HG03159 (cell line): ENCODE results near the gene ASH1L.
"Not testable (repeated sequence)": the region's sequence is repeated elsewhere in the genome, so short reads cannot be mapped to it uniquely, and the experiment has no call there.

ENCODE experiments used
- ATAC-seq: cut with Tn5 transposase; IDR thresholded peaks from one replicate; pipeline ENCODE4 v1.9.1; 2021; ENCODE audit warnings: mild to moderate bottlenecking, moderate library complexity; ENCODE audit not compliant: unreplicated experiment

The ASH1L gene

DNA sequence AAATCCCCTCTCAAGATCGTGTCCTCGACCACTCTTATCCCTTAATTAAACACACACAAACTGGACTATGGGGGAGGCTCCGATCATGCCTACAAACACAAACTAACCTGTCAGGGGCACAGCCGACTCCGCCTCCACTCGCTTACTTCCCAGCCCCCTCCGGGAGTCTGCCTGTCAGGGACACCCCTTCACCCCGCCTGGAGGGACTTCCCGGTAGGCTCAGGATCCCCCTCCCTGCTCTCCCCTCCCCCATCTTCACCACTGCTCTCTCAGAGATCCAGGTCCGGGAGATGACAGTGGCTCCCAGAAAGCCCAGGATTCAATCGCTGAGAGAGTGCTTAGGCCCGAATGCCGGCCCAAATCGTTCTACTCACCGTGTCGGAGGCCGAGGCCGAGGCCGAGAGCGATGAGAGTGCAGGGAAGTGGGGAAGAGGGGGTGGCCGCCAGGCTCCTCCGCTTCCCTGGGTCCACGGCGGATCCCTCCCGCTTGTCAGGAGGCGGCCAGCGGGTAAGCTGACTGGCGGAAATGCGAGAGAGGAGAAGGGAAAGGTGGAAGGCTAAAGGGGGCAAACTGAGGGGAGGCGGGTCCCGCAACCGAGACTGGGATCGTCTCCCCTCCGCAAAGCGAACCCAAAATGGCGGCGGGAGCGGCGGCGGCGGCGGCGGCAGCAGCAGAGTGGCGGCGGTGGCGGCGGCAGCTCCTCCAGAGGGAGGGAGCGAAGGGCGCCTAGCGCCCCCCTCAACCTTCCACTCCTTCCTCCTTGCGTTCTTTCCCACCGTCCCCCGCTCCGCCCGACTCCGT lies 623 bp downstream of the ASH1L start:
- peak; percentile 28 for ATAC-seq

DNA sequence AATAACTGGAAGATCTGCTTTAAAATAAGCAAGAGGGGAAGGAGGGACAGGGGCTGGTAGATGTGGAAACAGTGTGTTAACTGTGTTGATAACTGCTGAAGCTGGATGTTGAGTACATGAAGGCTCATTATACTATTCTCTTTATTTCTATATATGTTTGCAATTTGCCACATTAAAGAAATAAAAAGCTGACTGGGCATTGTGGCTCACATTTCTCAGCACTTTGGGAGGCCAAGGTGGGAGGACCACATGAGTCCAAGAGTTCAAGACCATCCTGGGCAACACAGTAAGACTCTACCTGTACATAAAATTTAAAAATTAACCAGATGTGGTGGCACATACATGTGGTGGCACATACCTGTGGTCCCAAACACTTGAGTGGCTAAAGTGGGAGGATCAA lies 6.7 kb downstream of the ASH1L start:
- no peak for ATAC-seq

DNA sequence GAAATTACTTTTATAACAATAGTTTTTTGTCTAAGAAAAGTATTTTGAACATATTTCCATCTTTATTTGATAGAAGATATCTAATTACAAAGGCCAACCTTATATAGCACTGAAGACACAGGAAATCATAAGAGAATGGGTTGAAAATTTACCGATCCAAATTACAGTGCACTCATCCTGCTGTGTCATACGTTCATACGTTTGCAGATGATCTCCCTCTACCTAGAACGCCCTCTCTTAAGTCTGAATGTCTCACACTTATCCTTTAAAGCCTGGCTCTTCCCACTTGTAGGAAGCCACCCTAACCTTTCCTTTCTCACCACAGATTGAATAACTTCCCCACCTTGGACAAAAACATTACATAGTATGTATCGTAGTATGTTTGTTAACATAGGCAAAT lies 9.3 kb downstream of the ASH1L start:
- ATAC-seq, result no peak

DNA sequence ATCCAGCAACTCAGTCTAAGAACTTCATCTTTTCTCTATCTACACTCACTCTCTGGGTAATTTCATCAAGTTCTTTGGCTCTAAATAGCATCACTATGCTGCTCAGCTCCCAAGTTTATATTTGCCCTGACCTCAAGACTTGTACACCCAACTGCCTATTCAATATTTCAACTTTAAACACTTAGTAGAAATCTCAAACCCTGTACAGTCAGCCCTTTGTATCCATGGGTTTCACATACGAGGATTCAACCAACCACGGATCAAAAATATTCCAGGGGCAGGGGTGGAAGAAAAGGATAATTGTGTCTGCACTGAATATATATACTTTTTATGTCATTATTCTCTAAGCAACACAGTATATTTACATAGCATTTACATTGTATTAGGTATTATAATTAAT lies 13.9 kb downstream of the ASH1L start:
- ATAC-seq, result no peak

DNA sequence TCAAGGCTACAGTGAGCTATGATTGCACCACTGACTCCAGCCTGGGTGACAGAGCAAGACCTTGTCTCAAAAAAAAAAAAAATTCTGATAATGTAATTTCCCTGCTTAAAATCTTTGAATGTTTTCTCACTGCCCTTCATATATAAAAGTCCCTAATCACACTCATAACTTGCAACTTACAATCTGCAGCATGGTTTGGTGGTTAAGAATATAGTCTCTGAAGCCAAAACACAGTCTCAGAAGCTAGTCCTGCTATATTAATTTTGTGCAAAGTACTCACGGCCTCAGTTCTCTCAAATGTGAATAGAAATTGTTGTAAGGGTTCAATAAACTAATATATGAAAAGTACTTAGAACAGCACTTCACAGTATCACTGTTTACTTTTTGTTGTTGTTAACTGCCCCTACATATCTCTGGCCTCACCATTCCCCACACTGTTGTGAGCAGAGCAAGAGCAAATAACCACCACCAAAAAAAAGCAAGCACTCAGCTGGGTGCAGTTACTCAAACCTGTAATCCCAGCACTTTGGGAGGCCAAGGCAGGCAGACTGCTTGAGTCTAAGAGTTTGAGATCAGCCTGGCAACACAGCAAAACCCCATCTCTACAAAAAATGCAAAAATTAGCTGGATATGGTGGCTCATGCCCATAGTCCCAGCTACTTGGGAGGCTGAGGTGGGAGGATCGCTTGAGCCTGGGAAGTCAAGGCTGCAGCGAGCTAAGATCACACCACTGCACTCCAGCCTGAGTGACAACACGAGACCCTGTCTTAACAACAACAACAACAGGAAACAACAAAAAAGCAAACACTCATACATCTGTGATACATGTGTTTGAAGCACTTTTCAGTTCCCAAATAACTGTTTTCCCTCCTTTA lies 22.4 kb downstream of the ASH1L start:
- ATAC-seq, result no peak

DNA sequence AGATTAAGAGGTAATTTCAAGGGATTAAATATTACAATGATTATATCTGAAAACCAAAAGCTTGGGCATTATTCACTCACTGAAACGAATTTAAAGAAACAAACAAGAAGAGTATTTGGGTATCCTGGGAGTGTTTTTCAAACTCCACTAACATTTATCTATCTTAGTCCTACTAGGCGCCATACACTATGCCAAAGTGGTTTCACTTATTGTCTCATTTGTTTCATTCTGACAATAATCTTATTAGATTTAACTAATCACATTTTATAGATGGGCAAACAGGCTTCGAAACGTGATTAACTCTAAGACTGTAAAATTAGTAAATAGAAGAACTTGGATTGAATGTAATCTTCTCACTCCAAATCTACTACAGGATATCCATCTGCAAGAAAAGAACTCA lies 25.4 kb downstream of the ASH1L start:
- ATAC-seq, result no peak

DNA sequence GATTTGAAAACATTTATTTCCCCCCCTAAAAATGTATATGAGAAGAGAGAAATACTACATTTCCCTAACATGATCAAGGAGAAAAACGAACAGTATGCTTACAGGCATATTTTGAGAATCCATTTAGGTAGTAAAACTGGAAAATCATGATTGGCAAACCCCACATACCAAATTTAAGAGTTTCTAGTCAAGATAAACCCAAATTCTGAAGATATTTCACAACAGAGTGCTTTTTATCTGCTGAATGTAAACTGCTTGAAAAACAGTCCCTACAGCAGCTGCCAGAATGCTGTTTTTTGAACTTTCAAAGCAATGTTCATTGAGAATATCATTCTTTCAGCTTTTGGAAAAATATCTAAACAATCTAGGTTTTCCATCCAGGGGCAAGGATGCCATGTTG lies 31.0 kb downstream of the ASH1L start:
- no peak for ATAC-seq

DNA sequence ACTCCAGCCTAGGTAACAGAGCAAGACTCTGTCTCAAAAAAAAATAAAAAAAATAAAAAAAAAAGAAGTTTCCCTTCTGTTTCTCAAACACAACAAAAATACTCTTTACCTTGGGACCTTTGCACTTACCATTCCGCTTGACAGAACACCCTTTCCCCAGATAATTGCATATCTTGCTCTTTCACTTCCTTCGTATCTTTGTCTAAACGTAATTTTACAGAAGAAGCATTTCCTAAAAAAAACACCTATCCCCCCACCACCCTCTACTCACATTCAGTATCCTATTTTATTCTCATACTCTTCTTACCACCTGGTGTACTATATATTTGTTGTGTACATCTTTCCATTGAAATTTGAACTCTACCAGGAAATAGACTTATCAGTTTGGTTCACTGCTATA lies 32.7 kb downstream of the ASH1L start:
- ATAC-seq, result no peak

DNA sequence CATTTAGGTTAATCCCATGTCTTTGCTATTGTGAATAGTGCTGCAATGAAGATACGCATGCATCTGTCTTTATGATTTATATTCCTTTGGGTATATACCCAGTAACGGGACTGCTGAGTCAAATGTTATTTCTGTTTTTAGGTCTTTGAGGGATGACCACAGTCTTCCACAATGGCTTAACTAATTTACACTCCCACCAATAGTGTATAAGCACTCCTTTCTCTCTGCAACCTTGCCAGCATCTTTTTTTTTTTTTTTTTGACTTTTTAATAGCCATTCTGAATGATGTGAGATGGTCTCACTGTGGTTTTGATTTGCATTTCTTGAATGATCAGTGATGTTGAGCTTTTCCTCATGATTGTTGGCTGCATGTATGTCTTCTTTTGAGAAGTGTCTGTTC lies 33.5 kb downstream of the ASH1L start:
- no peak for ATAC-seq

DNA sequence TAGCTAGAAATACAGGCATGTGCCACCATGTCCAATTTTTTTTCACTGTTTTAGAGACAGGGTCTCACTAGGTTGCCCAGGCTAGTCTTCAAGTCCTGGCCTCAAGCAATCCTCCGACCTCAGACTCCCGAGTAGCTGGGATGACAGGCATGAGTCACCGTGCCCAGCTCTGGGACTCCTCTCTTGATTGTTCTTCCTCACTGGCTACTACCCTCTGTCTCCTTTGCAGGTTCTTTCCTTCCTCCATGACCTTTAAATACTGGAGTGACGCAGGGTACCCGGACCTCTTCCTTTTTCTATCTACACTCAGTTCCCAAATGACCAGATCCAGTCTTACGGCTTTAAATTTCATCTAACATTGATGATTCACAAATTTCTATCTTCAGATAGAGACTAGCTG lies 34.9 kb downstream of the ASH1L start:
- no peak for ATAC-seq

DNA sequence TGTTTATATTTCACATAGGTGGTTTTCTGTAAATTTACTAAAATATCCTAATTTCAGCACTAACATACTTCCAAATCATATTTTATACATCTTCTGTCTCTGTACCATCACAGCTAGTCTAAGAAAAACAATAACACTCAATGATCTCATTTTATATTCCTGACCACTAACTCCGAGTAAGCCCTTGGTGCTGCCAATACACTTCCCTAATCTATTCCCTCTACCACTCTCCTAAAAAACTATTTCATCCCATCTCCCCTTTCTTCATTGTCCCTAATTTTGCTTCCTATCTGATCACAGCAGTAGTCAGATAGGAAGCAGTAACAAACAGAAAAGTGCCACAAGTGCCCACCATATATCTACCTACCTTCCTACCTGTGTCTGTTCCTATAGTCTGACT lies 36.2 kb downstream of the ASH1L start:
- no peak for ATAC-seq

DNA sequence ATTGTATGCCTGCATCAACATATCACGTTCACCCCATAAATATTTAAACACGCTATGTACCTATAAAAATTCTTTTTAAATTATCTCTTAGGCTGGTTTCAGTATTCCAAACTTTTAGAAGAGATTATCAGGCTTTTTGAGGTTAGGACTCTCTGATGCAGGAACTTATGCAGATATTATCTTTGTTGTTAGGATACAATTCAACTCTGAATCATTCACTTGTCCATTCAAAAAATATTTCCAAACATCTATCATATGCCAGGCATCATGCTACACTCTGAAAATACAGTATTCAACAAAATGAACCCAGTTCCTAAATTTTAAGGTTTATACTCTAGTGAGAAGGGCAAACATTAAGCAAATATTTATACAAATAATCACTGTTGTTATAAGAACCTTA lies 40.5 kb downstream of the ASH1L start:
- ATAC-seq, result no peak

DNA sequence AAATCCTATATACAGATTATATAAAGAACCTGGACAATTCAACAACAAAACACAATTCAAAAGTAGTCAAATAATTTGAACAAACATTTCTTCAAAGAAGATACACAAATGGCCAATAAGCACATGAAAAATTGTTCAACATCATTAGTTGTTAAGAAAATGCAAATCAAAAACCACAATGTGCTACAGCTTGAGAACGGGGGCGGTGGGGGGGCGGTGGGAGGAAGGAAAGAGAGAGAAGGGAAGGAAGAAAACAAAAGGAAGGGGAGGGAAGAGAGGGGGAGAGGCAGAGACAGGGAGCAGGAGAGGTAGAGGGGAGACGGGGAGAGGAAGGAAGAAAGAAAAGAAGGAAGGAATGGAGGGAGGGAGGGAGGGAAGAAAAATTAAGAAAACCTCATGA lies 44.1 kb downstream of the ASH1L start:
- no peak for ATAC-seq

DNA sequence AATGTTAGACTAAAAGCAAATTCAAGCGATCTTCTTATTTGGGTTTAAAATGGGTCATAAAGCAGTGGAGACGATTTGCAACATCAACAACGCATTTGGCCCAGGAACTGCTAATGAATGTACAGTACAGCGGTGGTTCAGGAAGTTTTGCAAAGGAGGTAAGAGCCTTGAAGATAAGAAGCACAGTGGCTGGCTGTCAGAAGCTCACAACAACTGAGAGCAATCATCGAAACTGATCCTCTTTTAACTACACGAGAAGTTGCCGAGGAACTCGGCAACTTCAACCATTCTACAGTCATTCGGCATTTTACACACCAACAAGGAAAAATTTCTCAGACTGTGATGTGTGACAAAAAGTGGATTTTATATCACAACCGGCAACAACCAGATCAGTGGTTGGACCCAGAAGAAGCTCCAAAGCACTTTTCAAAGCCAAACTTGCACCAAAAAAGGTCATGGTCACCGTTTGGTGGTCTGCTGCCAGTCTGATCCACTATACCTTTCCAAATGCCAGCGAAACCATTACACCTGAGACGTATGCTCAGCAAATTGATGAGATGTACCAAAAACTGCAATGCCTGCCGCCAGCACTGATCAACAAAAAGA lies 47.9 kb downstream of the ASH1L start:
- ATAC-seq, result no peak

DNA sequence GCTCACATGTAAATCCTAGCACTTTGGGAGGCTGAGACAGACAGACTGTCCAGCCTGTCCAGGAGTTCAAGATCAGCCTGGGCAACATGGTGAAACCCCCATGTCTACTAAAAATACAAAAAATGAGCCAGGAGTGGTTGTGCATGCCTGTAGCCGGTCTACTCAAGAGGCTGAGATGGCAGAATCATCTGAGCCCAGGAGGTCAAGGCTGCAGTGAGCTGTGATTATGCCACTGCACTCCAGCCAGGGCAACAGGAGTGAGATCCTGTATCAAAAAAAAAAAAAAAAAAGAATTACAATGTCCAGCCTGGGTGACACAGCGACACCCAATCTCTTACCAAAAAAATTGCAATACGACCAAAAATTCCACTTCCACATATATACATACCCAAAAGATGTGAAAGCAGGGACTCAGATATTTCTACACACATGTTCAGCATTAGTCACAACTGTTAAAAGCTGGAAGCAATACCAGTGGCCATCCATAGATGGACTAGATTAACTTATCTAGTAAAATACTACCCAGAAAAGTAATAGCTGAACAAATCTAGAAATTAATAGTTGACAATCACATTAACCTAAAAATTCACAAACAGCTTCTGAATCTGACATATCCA lies 49.2 kb downstream of the ASH1L start:
- ATAC-seq, result no peak

DNA sequence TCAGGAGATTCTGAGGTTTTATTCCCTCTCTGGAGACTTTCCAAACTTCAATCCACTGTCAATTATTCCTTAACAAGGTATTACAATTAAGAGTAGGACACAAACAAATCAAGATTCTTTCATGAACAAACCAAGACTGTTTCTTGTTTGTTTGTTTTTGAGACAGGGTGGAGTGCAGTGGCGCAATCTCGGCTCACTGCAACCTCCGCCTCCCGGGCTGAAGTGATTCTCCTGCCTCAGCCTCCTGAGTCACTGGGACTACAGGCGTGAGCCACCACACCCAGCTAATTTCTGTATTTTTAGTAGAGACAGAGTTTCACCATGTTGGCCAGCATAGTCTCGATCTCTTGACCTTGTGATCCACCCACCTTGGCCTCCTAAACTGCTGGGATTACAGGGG lies 51.2 kb downstream of the ASH1L start:
- not testable (repeated sequence) for ATAC-seq

DNA sequence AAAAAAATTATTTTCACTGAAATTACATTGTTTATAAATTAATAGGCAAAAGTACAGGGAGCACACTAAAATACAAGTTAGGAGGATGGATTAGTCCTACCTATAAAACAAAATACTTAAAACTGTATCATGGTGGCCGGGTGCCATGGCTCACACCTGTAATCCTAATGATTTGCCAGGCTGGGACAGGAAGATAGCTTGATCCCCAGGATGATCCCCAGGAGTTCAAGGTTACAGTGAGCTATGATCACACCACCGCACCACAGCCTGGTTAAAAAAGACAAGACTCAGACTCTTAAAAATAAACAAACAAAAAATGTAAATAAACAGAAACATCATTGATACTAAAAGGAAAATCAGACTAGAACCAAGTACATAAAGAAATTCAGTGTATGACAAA lies 53.5 kb downstream of the ASH1L start:
- no peak for ATAC-seq

DNA sequence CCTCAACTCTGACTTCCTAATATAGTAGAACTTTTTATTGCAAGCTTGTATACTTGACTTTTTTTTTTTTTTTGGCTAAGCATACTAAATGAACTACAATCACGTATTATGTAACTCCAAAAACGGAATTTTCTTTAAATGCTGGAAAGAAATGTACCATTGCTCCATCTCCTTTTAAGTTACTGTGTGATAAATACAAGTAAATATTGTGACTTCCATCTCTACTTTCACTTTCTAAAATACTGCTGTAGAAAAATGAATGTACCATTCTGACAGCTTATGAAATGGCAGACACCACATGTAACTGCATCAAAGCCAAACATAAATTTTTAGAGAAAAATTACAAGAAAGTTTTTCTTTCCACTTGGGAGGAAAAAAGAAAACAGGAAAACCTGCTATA lies 54.7 kb downstream of the ASH1L start:
- ATAC-seq, result no peak

DNA sequence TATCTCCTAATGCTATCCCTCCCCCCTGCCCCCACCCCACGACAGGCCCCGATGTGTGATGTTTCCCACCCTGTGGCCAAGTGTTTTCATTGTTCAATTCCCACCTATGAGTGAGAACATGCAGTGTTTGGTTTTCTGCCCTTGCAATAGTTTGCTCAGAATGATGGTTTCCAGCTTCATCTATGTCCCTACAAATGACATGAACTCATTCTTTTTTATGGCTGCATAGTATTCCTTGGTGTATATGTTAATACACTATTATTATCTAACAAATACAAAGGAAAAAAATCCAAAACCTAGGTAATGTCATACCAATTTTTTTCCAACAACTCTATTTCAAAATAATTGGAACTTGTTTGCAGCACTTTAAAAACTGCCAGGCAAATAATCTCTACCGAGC lies 56.6 kb downstream of the ASH1L start:
- ATAC-seq, result not testable (repeated sequence)

DNA sequence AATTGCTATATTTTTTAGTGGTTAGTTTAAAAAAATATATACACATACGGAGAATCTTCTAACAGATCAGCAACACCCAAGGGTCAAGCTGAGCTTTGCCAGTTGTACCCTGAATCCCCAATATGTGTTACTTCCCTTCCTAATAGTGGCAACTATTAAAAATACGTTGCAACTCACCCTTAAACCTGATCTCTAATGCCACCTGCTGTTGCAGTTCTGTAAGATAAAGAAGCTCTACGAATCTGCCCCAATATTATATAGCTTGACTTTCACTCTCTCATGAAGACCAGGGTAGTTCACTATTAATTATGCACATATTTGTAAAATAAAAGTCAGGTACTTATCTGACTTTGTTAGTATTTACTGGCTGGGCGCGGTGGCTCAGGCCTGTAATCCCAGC lies 58.4 kb downstream of the ASH1L start:
- no peak for ATAC-seq

DNA sequence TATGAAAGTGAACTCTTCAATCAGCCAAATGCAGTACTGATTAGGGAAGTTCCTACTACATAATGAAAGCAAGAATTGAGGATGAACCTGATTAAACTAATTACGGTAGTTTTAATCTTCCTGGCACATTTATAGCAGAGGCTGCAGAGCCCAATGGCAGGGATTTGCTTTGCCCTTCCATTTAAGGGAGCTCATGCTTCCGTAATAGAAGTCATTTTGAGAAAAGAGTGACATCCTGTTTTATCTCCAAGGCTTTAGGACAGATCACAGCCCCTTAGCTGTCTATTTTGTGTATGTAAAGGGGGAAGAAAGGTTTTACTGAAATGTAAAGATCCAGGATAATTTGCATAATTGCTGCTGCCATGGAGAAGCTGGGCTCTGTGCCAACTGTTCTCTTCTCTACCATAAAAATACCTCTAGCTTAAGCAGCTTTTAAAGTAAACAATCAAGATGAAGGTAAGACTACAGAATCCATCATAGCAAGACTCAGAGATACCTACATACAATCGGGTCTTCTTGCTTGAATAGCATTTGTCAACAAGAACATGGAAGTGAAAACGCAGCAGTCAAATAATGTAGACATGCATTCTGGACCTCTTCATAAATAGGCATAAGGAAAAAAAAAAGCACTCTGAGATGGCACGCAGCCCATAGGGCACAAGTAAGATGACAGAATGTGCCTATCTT lies 62.5 kb downstream of the ASH1L start:
- ATAC-seq, result no peak
